HG02759 (cell line): ENCODE results near the gene CCDC154.
"Not testable (repeated sequence)": the region's sequence is repeated elsewhere in the genome, so short reads cannot be mapped to it uniquely, and the experiment has no call there.

Experiments used
- ATAC-seq: cut with Tn5 transposase; IDR thresholded peaks from one replicate; pipeline ENCODE4 v1.9.1; 2021; ENCODE audit warnings: mild to moderate bottlenecking, moderate library complexity; ENCODE audit not compliant: unreplicated experiment

The CCDC154 gene

GRCh38 chr16:1443980-1444729 lies at the start of gene CCDC154:
TSS of gene CCDC154 (minus strand) at chr16:1444556. CDS start at chr16:1444322, 234 bp downstream.
- ATAC-seq = no peak

DNA sequence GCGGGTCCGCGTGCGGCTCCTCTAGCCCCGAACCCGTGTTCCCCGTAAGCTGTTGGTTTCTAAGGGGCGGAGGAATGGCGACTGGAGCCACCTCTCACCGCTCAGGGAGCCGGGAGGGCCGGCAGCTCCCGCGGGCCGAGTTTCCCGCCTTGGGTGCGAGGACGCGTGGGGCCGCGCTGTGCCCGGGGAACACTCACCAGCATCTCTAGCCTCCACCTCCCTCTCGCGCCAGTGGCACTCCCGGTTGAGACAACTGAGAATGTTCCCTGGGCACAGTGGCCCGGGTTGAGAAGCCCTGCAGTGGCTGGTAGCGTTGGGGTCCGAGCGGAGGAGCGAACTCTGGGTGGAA lies 49.4 kb upstream of the CCDC154 start:
- peak; percentile 8 for ATAC-seq

DNA sequence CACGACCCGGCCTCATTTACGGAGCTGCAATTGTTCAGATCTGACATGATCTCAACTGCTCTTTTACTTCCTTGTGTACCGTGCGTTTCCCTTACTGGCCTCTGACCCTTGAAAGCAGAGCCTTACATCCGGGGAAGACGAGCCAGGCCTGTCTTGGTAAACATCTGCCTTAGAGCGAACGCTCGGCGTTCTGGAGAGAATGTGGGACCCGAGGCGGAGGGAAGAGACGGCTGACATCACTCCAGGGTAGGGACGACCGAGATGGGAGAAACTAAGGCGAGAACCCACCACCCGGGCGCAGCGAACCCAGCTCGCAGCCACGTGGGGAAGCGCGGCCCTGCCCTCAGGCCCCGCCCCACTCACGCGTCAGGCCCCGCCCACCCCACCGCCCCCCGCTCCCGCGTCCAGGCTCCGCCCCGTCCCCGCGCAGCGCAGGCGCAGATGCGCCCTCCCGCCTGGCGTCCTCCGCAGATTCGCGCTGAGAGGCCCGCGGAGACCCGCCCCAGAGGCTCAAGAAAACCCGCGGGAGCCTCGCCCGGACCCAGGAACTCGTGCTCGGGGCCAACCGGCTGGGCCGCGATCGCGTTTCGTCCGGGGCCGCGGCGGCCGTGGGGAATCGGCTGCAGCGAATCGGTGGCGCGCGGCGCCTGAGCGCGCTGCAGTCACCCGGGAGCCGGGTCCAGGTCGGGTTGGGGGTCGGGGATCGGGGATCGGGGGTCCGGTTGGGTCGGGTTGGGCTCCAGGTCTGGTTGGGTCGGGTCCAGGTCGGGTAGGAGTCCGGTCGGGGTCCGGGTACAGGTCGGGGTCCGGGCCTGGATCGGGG lies 48.8 kb upstream of the CCDC154 start, which contains the start of gene TELO2:
Gene TELO2, plus strand, starts transcription at position 438 of the 823 bp plus-strand sequence. CDS start 922 bp downstream, outside the sequence.
- peak; percentile 73 for ATAC-seq

DNA sequence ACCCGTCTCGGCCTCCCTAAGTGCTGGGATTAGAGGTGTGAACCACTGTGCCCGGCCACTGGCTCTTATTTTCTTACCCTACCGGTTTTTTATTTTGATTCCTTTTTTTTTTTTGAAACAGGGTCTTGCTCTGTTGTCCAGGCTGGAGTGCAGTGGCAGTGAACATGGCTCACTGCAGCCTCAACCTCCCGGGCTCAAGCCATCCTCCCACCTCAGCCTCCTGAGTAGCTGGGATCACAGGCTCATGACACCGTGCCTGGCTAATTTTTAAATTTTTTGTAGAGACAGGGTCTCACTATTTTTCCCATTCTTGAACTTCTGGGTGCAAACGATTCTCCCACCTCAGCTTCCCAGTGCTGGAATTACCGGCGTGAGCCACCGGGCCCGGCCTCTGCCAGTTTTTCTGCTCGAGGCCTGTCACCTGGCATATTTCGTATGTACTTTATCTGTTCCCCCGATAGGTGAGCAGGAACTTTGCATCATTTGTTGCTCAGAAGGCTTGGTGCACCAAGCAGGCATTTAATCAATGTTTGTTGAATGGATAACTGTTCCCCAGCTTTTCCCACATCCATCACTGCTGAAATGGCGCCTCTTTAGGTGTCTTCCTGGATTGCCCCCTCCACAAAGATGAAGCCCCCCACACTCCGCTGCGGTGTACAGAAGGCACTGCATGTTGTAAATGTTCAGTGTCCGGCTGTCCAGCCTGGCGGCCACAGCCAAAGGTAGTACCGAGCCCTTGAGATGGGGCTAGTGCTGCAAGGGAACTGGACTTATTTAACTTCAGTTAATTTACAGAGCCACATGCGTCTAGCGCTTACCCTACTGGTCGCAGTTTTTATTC lies 47.9 kb upstream of the CCDC154 start:
- no peak for ATAC-seq

DNA sequence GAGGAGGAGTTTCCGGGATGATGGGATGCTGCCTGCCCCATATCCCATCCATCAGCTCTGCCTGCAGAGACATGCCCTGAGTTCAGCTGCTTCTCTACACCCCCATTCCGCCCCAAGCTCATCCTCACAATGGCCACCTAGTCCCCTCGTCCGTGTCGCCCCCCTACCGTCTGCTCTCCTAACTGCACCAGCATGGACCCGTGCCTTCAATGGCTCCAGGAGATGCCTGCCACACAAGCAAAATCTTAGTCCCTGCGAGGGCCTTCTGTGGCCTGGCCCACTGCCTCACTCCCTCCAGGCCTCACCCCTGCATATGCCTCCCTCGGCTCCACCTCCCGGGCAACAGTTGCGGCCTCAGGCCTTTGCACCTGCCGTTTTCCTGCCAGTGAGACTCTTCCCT lies 47.0 kb upstream of the CCDC154 start:
- ATAC-seq = no peak

- no peak for ATAC-seq
Observed at GRCh38 chr16:1489077-1489476, 44.7 kb upstream of the CCDC154 start.

DNA sequence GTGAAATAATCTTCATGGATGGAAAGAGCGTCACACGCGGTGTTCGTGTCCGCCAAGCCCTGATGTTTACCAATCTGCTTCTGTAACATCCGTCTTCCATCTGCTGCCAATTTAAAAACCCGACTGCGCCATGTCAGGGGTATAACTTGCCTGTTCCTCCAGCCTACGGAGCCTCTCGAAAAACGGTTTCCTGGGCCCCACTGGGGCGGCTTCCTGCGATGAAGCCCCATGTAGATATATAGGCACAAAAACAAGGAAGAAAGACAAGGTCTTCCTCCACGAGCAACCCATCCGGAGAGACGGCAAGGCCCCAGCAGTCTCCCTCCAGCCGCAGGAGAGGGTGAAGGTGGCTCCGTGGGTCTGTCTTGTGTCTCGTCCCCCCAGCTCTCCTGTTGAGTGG lies 44.3 kb upstream of the CCDC154 start, which contains the start of gene PTX4:
Gene PTX4, minus strand, starts transcription at position 326 of the 400 bp plus-strand sequence. Its CDS starts 35 bp downstream, at position 291.
- ATAC-seq = no peak

DNA sequence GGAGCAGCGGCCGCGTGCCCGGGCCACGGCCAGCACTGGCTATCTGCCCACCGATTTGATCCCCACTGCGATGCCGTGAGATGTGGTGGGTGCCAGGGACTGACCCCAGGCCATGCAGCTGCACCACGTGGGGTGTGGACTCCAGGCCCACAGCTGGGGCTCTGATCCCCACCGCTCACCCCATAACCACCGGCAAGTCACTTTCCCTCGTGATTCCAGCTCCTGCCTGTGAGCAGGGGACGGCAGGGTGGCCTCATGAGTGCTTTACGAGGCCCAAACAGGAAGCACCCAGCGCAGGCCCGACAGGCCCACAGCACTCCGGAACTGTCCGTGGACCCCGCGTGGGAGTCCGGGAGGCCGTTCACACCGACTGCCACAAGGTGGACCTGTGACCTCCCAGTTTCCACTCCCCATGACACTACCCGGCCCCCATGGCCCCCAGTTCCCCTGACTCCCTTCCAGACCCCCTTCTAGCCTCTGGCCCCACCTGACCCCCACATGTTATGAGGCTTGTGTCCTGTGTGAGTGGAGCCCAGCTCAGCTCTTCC lies 43.8 kb upstream of the CCDC154 start:
- no peak for ATAC-seq

DNA sequence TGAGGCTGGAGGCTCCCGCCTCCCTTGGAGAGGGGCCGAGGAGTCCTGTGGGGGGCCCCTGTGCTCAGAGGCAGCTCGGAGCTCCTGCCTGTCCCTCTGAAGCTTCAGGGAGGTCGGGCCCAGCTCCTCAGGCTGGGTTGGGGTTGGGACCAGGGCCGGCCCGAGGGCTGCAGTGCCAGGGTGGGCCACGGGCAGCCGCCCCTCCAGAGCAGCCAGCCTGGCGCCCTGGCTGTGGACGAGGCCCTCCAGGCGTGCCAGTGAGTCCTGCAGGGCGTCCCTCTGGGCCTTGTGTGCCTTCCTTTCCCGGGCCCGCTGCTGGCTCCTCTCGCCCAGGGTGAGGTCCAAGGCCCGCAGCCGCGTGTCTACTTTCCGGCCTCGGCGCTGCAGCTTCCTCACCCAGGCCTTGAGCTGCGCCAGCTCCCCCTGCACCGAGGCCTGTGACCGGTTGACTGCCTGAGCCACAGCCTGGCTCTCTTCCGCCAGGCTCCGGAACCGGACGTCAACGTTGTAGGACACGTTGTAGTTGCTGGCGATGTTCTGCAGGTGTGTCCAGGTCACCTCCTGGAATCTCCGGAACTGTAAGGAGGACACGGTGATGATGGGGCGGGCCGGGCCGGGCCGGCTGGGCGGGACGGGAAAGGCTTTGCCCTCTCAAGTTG lies 43.2 kb upstream of the CCDC154 start:
- ATAC-seq = no peak

DNA sequence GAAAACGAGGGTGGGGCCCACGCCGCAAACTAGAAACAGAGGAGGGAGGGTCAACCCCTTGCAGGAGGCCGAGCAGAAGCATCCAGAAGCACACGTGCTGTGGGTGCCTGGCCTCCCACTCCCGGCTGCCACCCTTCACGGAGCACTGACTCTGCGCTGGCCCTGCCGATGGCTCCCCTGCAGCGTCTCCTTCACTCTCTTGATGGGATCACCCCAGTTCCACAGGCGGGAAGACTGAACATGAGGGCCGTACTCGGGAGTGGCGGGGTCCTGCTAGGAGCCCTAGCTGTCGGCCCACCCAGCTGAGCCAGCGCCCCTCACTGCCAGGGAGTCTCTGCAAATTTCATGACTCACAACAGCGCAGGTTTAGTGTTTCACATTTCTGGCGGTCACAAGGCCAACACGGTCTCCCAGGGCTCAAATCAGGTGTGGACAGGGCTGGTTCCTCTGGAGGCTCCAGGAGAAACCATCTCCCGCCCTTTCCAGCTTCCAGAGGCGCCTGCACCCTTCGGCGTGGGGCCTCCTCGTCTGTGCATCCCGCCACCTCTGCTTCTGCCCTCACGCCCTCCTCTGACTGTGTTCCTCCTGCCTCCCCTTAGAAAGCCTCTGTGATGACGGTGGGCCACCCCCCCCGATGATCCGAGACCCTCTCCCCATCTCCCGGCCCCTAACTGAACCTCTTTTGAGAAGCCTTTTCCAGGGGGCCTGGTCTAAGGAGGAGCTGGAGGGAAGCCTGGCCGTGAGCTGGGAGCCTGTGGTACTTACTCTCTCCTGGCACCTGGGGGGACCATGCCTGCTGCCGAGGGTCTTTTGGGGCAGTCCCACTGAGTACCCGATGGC lies 42.4 kb upstream of the CCDC154 start:
- ATAC-seq = no peak

DNA sequence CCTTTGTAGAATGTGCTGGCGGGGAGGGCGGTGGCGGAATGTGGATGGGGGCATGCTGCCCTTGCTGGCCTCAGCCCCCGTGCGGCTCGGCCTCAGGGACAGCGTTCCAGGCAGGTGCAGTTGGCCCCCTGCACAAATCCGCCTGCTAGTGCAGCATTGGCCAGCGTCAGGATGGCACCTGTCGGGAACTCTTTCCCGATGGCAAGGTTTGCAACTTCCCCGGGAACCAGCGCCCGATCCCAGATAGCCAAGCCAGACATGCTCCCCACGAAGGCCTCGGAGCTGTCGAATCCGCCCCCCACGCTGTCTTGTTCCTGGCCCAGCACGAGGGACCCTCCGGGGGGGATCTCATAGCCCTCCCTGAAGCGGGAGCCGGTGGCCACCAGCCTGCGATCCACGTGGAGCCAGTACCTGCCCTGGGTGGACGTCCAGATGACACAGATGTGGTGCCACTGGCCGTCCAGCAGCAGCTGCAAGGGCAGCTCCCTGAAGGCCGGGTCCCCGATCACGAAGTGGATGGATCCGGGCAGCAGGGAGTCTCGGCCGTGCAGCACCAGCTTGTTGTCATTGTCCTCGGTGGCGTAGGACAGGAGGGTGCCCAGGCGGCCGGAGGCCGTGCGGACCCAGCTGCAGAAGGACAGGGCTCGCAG lies 41.6 kb upstream of the CCDC154 start:
- no peak for ATAC-seq

GRCh38 chr16:1481906-1482835 lies 37.8 kb upstream of the CCDC154 start:
- ATAC-seq = no peak

- not testable (repeated sequence) for ATAC-seq
Observed at GRCh38 chr16:1478937-1479336, 34.6 kb upstream of the CCDC154 start.

DNA sequence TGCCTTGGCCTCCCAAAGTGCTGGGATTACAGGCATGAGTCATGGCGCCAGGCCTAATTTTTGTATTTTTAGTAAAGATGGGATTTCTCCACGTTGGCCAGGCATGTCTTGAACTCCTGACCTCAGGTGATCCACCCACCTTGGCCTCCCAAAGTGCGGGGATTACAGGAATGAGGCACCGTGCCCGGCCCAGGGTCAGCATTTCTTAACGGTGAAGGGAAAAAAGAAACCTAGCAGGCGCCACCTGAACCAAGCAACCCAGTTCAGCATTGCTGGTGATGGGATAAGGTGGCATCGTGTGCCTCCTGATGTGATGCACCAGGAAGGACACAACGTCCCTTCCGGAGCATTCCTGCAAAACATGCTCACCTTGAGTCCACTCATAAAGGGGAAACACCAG lies 32.7 kb upstream of the CCDC154 start:
- ATAC-seq = no peak

GRCh38 chr16:1475552-1476114 lies 31.3 kb upstream of the CCDC154 start:
- no peak for ATAC-seq

- peak; percentile 89 for ATAC-seq
Observed at GRCh38 chr16:1474796-1475551, 30.6 kb upstream of the CCDC154 start, which contains the start of gene CLCN7. TSS of gene CLCN7 (minus strand) at chr16:1475028. CDS start at chr16:1474974, 54 bp downstream.
